ENCODE measurements around the gene MAGEE2.

DNA sequence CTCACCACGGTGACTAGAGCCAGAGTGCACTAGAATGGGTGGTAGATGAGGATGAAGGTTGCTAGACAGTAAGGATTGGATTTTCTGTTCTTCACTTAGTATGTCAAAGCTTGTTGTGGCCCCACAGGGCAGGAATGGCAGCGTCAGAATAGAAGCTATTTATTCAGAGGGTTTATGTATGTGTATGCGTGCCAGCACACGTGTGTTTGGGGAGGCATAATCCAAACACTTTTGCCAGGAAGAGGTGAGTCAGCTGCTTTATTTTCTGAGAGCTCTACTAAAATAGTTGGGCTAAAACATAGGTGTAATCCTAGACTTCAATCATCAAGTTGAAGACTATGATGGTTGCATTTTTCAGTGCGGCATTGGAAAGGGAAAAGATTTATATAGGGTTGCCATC lies 1.2 kb upstream of the MAGEE2 start:
- TF ChIP-seq RCOR1 (IDR thresholded peaks at IDR 0.05; ENCODE audit: insufficient replicate concordance, low read length) (no peak), MXI1 (IDR thresholded peaks at IDR 0.05; ENCODE audit: borderline replicate concordance, low read depth, low read length) (no peak), POLR2A (IDR thresholded peaks at IDR 0.05; ENCODE audit: low read depth, low read length) (no peak), RAD21 (IDR thresholded peaks at IDR 0.05; ENCODE audit: low read length) (no peak), CEBPB (IDR thresholded peaks at IDR 0.05; ENCODE audit: low read depth, low read length) (no peak), CHD1 (IDR thresholded peaks at IDR 0.05; ENCODE audit: low read depth, low read length) (no peak), RFX5 (IDR thresholded peaks at IDR 0.05; ENCODE audit: low read depth, low read length) (no peak), USF2 (IDR thresholded peaks at IDR 0.05; ENCODE audit: low read depth, low read length) (no peak), MAFK (IDR thresholded peaks at IDR 0.05; ENCODE audit: low read depth, low read length) (no peak), FOS (IDR thresholded peaks at IDR 0.05; ENCODE audit: low read depth, low read length) (no peak)
- TF ChIP-seq, protein P1, sequence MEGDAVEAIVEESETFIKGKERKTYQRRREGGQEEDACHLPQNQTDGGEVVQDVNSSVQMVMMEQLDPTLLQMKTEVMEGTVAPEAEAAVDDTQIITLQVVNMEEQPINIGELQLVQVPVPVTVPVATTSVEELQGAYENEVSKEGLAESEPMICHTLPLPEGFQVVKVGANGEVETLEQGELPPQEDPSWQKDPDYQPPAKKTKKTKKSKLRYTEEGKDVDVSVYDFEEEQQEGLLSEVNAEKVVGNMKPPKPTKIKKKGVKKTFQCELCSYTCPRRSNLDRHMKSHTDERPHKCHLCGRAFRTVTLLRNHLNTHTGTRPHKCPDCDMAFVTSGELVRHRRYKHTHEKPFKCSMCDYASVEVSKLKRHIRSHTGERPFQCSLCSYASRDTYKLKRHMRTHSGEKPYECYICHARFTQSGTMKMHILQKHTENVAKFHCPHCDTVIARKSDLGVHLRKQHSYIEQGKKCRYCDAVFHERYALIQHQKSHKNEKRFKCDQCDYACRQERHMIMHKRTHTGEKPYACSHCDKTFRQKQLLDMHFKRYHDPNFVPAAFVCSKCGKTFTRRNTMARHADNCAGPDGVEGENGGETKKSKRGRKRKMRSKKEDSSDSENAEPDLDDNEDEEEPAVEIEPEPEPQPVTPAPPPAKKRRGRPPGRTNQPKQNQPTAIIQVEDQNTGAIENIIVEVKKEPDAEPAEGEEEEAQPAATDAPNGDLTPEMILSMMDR (conservative IDR thresholded peaks at IDR 0.05; ENCODE audit: low read depth, low read length), result no peak
- TF ChIP-seq, protein P2, sequence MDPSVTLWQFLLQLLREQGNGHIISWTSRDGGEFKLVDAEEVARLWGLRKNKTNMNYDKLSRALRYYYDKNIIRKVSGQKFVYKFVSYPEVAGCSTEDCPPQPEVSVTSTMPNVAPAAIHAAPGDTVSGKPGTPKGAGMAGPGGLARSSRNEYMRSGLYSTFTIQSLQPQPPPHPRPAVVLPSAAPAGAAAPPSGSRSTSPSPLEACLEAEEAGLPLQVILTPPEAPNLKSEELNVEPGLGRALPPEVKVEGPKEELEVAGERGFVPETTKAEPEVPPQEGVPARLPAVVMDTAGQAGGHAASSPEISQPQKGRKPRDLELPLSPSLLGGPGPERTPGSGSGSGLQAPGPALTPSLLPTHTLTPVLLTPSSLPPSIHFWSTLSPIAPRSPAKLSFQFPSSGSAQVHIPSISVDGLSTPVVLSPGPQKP (IDR thresholded peaks at IDR 0.05; ENCODE audit: borderline replicate concordance, low read depth, low read length), result no peak

All from IMR-90 (cell line).